HG03103 (cell line): ENCODE data around the gene PCBD2.
"Not testable (repeated sequence)": the region's sequence is repeated elsewhere in the genome, so short reads cannot be mapped to it uniquely, and the experiment has no call there.

Experiments used
- ATAC-seq: cut with Tn5 transposase; IDR thresholded peaks from one replicate; pipeline ENCODE4 v1.9.1; 2021; ENCODE audit warnings: low read depth; ENCODE audit not compliant: unreplicated experiment

The PCBD2 gene

DNA sequence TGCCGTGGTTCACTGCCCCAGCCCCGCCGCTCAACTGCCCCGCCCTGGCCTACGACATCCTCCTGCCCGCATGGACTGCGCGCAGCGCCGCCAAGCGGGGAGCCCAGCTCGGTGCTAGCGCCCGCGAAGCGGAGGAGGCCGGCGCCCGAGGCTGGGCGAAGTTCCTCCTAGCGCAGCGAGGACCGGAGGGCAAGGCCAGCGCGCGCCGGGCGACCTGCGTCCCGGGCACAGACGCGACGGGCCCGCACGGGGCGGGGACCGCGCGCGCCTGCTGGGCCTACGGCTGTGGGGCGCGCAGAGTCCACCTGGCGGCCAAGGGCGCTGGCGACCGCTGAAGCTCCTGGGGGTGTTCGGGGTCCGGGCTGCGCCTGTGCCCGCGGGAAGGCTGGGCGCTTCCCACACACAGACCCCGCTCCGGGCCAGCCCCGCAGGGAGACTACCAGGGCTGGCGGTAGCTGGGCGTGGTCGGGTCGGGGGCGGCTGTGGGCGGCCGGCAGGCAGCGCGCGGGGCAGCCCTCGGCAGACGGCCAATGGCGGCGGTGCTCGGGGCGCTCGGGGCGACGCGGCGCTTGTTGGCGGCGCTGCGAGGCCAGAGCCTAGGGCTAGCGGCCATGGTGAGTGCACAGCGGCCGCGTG, at the start of gene PCBD2:
Gene PCBD2 (plus strand): TSS at position 522 of the 636 bp plus-strand sequence. CDS start 9 bp downstream, at position 531.
- peak; percentile 68 for ATAC-seq

DNA sequence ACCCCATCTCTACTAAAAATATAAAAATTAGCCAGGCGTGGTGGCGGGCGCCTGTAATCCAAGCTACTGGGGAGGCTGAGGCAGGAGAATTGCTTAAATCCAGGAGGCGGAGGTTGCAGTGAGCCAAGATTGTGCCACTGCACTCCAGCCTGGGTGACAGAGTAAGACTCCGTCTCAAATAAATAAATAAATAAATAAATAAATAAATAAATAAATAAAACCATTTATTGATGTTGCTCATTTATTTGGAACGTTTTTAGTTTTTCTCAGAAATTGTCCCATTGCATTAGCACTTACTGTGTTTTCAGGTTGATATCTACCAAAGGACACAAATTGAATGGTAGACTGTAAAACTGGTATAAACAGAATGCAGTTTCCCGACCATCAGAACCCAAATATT, 48.5 kb upstream of the PCBD2 start:
- ATAC-seq, result not testable (repeated sequence)

DNA sequence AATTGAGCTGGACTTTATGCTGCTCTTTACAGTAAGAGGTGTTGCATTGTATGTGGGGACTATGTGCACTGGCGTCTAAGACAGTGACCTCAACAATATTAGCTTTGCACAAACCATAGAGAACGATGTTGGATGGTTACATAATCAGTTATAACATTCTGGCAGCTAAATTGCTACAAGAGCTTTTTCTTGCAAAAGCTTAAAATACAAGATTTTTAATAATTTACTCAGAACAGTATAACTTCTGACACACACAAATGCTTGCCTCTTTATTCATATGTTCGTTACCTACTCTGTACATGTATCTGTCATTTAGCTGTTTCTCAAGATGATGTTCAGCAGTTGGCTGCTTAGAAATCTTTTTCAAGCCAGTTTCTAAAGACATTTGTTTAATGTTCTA, 47.5 kb upstream of the PCBD2 start:
- ATAC-seq, result no peak

DNA sequence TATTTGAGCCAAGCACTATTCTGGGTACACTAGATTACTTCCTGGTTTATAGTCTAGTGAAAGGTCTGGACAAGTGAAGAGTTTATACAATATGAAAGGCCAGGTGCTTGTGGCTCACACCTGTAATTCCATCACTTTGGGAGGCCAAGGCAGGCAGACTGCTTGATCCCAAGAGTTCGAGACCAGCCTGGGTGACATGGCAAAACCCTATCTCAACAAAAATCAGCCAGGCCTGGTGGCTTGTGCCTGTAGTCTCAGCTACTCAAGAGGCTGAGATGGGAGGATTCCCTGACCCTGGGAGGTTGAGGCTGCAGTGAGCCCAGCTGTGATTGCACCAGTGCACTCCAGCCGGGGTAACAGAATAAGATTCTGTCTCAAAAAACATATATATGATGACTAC, 40.2 kb upstream of the PCBD2 start:
- ATAC-seq, result no peak

DNA sequence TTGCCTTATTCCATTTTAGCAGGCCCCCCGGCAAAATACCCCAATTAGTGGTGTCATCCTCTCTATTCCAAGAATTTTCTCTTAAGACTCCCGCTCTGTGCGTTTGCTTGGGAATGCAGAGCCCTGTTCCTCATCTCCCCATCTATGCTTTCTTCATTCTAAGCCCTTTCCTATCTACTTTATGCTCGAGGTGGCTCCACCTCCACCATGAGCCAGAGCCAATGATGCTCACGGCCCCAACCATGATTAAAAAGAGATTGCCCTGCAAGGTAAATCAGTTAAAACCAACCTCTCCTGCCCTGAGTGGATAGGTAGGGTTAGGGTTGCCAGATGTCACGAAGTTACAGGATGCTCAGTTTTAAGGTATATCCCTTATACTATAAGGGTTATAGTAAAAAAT, 31.4 kb upstream of the PCBD2 start:
- no peak for ATAC-seq

DNA sequence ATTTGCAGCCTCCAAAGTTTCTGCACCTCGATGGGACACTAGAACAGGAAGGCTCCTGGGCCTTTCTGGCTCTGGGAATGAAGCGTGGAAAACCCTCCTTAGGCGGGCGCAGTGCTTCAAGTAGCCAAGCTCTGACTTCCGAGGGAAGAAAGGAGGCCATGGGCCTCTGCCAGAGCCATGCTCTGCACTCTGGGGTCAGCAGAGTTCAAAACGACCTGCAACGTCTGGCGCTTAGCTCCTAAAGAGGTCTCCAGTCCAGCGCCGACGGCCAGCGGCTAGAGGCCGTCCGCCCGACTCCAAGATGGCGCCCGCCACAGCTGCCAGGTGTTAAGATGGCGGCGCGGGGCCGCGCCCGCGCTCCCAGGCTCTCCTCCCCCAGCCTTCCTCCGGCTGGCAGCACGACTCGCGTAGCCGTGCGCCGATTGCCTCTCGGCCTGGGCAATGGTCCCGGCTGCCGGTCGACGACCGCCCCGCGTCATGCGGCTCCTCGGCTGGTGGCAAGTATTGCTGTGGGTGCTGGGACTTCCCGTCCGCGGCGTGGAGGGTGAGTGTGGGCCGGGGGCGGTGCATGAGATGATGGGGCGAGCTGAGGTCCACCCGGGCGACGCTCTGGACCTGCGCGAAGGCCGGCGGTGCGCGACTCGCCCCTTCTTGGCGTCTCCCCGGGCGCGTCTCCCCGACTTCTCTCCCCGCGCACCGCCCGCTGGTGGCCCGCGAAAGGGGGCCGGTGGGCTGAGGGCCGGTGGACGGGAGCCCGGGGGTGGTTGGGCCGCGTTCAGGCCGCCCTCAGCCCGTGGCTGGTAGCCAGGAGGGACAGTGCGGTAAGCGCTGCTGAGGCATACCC, 30.7 kb upstream of the PCBD2 start, which contains the start of gene TXNDC15:
Gene TXNDC15 (plus strand): TSS at position 385 of the 844 bp plus-strand sequence. CDS start 57 bp downstream, at position 442.
- ATAC-seq, result peak; percentile 60

DNA sequence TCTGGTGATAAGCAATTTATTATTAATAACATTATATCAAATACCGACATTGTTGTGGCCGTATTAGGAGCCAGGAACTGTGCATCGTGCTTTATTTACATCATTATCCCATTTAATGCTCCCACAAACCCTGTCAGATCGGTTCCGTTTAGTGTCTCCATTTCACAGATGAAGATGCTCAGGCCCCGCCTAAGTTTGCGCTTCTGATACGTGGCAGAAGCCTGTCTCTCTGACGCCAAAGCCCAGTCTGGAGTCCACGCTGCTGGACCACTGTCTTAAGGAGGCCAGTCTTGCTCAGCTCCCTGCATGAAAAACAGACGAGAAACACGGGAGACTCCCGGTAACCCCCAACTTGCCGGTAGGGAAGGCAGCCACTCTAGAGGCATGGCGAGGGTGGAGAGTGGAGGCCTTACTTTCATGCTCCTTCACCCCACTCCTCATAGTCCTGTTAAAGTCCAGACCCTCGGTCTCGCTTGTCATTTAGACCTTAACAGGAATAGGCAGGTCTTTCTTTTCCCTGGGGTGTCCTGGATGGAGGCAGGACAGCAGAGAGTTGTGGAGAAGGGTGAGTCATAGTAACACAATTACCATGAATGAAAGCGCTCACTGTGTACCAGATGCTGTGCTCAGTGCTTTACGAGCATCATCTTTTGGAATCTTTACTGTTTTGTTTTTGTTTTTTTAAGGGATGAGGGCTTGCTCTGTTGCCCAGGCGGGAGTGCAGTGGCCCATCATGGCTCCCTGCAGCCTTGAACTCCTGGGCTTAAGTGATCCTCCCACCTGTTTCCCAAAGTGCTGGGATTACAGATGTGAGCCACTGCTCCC, 29.9 kb upstream of the PCBD2 start:
- ATAC-seq, result peak; percentile 26

DNA sequence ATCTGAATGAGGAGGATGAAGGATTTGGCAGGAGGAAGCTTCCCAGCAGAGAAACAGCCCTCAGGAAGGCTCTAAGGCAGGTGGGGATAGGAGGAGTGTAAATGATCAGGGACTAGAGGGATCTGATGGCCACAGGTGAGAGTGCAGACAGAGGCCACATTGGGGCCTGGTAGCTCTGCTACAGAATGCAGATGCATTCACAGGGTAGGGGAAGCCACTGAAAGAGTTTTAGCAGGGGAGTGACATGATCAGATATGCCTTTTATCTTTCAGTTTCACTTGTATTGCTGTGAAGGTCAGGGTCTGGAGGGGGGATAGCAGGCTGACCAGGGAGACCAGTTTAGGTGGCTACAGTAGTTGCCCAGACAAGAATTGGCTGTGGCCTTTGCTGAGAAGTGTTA, 27.8 kb upstream of the PCBD2 start:
- ATAC-seq, result no peak

DNA sequence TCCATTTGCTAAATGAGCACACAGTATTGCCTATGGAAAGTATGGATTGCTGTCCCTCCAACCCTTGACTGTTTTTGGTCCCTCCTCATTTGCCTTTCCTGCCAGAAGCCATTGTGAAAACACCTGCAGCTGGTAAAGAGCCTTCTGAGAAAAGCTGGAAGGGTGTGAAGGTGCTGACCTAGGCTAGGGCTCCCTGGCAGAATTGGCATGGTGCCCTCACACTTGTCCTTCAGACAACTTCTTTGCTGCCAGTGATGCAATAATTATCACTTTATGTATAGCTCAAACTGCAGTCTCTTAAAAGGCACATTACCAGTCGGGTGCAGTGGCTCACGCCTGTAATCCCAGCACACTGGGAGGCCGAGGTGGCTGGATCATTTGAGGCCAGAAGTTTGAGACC, 26.5 kb upstream of the PCBD2 start:
- ATAC-seq, result no peak

DNA sequence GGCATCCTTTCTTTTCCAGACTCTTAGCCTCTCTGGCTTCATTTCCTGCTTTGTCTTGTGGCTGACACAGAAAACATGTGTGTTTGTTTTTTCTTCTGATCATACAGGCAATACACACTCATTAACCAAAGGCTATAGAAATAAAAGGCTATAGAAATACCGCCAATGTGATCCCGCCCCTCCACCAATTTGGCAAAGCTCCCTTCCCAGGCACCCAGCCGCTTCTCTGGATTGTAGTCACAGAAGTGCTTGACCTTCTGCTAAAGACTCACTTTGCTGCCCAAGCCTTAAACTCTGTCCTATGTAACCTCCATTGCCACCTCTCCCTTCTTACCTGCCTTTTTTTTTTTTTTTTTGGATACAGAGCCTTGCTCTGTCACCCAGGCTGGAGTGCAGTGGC, 25.5 kb upstream of the PCBD2 start:
- no peak for ATAC-seq

DNA sequence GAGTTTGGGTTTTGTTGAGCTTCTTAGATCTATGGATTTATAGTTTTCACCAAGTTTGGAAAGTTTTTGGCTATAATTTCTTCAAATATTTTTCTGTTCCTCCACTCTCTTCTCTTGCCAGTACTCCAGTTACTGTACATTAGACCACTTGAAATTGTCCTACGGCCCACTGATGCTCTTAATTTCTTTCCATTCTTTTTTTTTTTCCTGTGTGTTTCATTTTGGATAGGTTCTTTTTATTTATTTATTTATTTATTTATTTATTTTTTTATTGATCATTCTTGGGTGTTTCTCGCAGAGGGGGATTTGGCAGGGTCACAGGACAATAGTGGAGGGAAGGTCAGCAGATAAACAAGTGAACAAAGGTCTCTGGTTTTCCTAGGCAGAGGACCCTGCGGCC, 24.0 kb upstream of the PCBD2 start:
- not testable (repeated sequence) for ATAC-seq

DNA sequence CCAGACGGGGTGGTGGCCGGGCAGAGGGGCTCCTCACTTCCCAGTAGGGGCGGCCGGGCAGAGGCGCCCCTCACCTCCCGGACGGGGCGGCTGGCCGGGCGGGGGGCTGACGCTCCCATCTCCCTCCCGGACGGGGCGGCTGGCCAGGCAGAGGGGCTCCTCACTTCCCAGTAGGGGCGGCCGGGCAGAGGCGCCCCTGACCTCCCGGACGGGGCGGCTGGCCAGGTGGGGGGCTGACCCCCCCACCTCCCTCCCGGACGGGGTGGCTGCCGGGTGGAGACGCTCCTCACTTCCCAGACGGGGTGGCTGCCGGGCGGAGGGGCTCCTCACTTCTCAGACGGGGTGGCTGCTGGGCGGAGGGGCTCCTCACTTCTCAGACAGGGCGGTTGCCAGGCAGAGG, 23.2 kb upstream of the PCBD2 start:
- ATAC-seq, result not testable (repeated sequence)

DNA sequence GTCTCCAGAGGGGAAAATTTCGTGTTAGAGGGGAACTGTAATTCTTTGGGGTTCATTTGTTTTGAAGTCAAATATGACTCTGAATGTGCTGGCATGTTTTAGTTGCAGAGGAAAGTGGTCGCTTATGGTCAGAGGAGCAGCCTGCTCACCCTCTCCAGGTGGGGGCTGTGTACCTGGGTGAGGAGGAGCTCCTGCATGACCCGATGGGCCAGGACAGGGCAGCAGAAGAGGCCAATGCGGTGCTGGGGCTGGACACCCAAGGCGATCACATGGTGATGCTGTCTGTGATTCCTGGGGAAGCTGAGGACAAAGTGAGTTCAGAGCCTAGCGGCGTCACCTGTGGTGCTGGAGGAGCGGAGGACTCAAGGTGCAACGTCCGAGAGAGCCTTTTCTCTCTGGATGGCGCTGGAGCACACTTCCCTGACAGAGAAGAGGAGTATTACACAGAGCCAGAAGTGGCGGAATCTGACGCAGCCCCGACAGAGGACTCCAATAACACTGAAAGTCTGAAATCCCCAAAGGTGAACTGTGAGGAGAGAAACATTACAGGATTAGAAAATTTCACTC, 17.3 kb upstream of the PCBD2 start:
- no peak for ATAC-seq

DNA sequence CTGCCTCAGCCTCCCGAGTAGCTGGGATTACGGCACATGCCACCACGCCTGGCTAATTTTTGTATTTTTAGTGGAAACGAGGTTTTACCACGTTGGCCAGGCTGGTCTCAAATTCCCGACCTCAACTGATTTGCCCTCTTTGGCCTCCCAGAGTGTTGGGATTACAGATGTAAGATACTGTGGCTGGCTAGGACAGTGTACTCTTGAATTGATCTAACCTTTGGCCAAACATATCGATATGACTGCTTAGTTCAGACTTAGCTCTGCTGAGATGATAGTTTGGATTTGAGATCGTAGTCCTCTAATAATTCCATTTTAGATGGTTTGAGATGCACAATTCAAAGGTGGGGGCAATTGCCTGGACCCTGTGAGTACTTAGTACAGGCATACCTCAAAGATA, 15.6 kb upstream of the PCBD2 start:
- no peak for ATAC-seq

DNA sequence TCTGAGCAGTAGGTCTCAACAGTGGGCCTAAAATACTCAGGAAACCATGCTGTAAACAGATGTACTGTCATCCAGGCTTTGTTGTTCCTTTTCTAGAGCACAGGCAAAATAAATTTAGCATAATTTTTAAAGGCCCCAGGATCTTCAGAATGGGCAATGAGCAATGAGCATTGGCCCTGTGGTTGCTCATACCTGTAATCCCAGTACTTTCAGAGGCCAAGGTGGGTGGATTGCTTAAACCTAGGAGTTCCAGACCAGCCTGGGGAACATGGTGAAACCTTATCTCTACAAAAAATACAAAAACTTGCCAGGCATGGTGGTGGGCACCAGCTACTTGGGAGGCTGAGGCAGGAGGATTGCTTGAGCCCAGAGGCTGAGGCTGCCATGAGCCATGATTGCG, 13.5 kb upstream of the PCBD2 start:
- ATAC-seq, result no peak

DNA sequence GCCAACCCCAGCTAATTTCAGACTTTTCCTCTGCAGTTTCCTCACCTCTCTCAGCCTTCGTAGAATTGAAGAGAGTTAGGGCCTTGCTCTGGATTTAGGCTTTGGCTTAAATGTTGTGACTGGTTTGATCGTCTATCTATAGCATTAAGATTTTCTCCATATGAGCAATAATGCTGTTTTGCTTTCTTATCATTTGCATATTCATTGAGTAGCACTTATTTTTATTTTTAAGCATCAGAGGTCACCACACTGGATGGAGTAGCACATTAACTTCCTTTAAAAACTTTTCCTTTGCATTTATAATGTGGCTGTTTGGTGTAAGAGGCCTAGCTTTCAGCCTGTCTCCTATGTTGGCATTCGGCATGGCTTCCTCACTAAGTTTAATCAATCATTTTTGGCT, 12.6 kb upstream of the PCBD2 start:
- no peak for ATAC-seq

DNA sequence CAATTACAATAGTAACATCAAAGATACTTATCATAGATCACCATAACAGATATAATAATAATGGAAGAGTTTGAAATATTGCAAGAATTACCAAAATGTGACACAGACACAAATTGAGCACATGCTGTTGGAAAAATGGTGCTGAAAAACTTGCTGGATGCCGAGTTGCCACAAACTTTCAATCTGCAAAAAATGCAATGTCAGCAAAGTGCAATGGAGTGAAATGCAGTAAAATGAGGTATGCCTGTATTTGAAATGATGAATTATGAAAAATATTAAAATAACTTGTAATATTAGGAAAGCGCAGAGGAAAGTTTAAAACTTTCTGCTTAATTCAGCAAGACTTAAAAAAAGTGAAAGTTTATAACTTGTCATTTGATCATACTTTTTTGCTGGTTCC, 12.0 kb upstream of the PCBD2 start:
- ATAC-seq, result no peak

DNA sequence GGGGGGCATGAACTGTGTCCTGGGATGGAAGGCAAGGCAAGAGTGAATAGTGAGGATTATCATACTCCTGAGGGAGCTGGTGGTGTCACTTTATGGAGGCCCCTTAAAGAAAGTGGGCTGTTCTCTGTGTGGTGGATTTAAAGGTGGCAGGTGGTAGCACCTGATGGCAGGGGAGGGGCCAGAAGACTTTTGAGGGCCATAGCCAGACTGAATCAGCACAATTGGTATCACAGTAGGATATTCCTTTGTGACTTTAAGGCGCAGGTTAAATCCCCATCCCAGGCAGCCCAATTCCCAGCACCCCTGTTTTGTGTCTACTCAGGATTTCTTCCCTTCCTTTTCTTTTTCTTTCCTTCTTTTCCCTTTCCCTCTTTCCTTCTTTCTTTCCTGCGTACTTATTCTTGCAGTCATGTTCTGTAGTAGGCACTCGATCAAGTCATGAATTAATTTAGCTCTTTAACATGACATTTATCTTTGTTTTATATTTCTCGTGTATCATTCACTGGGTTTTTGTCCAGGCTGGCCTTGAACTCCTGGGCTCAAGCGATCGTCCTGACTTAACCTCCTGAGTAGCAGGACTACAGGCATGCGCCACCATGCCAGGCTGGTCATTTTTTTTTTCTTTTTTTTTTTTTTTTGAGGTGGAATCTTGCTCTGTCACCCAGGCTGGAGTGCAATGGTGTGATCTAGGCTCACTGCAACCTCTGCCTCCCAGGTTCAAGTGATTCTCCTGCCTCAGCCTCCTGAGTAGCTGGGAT, 11.0 kb upstream of the PCBD2 start:
- no peak for ATAC-seq

DNA sequence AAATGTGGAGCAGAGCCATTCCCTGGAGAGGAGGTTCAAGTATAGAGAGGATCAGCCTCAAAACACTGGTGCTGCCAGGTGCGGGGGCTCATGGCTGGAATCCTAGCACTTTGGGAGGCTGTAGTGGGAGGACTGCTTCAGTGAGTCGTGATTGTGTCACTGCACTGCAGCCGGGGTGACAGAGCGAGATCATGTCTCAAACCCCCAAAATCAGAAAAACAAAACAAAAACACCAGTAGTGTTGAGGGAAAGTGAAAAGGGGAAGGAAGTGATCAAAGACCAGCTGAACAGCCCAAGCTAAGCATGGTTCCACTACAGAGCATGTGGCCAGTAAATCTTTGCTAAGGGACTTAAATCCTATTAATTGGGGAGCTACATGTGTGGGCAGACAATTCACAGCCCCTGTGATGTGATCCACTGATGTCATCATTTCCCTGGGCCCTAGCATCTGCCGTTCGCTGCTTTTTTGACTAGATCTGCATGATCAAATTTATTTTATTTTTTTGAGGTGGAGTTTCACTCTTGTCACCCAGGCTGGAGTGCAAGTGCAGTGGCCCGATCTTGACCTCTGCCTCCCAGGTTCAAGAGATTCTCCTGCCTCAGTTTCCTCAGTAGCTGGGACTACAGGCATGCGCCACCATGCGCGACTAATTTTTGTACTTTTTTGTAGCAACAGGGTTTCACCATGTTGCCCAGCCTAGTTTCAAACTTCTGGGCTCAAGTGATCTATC, 2.7 kb upstream of the PCBD2 start:
- peak; percentile 36 for ATAC-seq
